Measurements from ENCODE around the gene LCLAT1. TPM values are rescaled to one million over a fixed set of nuclear protein-coding genes. Genes with fewer than 3 reads are reported as not detected.

The LCLAT1 gene
- polyA plus RNA-seq, 1 of the 3 experiments (the other 2 are of a cell fraction) = 6.9 TPM

DNA sequence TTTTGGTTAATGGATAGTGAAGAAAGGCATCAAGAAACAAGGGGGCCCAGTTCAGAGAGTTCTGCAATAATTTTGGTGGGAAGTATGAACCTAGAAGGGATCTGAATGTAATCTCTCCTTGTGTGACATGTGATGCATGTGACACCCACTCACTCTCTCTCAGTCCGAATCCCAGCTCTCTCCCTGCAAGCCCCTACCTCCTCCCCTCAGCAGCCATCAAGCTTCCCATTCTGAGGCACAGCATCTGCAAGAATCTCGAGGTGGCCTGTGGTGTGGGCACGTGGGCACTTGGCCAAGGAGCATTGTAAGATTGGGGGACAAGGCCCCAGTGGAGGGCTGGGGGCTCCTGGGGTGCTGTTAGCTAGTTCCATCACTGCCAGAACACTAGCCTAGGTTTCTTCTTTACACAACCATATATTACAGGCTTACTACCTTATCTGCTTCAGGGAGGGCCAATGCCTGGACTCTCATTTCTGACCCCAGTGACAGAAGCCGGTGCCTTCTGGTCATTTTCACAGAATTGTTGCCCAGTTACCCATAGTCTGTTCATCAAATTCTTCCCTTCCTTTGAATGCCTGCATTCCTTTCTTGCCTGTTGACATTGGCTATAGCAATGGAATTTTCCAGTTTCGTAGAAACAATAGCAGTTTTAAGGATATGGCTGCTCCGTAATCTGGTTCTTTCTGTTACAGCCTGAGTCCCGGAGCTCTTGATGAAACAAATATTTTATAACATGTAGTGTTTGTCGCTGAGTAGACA, 13.3 kb upstream of the LCLAT1 start:
- no peaks in the 10 kb centered on the region for H3K36me3 ChIP-seq (replicated peaks in 1 of 2; ENCODE audit: control insufficient read depth in 1 of 2, insufficient read depth in 2 of 2, low read length in 1 of 2)
- POLR2A ChIA-PET = interaction anchor here (0.6 kb wide), 1 partner anchor 14 kb away, joined by 3 read pairs; the partner anchor contains the start of gene LCLAT1
- CTCF ChIA-PET = interaction anchor here (0.6 to 1.3 kb wide), 3 partner anchors 181 to 278 kb away, joined by 3 to 4 read pairs (median 4); no protein-coding TSS in a partner anchor
- DNase-seq = no peak
- H3K9me3 ChIP-seq = no peaks in the 10 kb centered on the region
- no peak overlapping the region for H3K27ac ChIP-seq (ENCODE audit: low read depth in 2 of 2, low read length in 1 of 2)
- H3K79me2 ChIP-seq (ENCODE audit: insufficient read depth) = no peaks in the 10 kb centered on the region
- no peaks in the 10 kb centered on the region for H3K9me2 ChIP-seq
- 0 out of 2 replicates have a peak overlapping the region, but pooled peaks have one; percentile 7 for H3K4me2 ChIP-seq
- H3K9ac ChIP-seq = no peak overlapping the region
- WGBS (ENCODE audit: low lambda C conversion rate) = 66% methylated on average over 8 of the region's 8 CpGs
- TF ChIP-seq TAF1 (IDR thresholded peaks at IDR 0.05; ENCODE audit: borderline replicate concordance, low read depth, low read length) (no peak), RCOR1 (IDR thresholded peaks at IDR 0.05; ENCODE audit: low read length) (no peak), FOXJ3 (CRISPR knock-in tag; IDR thresholded peaks at IDR 0.05) (no peak), JUND (IDR thresholded peaks at IDR 0.05) (no peak), EZH2phosphoT487 (IDR thresholded peaks at IDR 0.05; ENCODE audit: borderline replicate concordance, low read depth) (no peak), GATA2 (CRISPR knock-in tag; IDR thresholded peaks at IDR 0.05) (no peak), FOXM1 (IDR thresholded peaks at IDR 0.05; ENCODE audit: low read depth) (no peak), MEF2A (IDR thresholded peaks at IDR 0.05; ENCODE audit: borderline replicate concordance, low read depth) (no peak), NFIC (IDR thresholded peaks at IDR 0.05; ENCODE audit: borderline replicate concordance) (no peak), SMC3 (IDR thresholded peaks at IDR 0.05; ENCODE audit: low read depth, low read length) (no peak), RAD21 (IDR thresholded peaks at IDR 0.05; ENCODE audit: low read length) (no peak), NRF1 (IDR thresholded peaks at IDR 0.05; ENCODE audit: low read depth, low read length) (no peak)
- TF ChIP-seq, protein P1, sequence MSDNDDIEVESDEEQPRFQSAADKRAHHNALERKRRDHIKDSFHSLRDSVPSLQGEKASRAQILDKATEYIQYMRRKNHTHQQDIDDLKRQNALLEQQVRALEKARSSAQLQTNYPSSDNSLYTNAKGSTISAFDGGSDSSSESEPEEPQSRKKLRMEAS (IDR thresholded peaks at IDR 0.05; ENCODE audit: low read depth) = no peak
- TF ChIP-seq, protein P2, sequence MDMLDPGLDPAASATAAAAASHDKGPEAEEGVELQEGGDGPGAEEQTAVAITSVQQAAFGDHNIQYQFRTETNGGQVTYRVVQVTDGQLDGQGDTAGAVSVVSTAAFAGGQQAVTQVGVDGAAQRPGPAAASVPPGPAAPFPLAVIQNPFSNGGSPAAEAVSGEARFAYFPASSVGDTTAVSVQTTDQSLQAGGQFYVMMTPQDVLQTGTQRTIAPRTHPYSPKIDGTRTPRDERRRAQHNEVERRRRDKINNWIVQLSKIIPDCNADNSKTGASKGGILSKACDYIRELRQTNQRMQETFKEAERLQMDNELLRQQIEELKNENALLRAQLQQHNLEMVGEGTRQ (IDR thresholded peaks at IDR 0.05; ENCODE audit: borderline replicate concordance, low read depth, low read length) = no peak
- TF ChIP-seq, protein P3, sequence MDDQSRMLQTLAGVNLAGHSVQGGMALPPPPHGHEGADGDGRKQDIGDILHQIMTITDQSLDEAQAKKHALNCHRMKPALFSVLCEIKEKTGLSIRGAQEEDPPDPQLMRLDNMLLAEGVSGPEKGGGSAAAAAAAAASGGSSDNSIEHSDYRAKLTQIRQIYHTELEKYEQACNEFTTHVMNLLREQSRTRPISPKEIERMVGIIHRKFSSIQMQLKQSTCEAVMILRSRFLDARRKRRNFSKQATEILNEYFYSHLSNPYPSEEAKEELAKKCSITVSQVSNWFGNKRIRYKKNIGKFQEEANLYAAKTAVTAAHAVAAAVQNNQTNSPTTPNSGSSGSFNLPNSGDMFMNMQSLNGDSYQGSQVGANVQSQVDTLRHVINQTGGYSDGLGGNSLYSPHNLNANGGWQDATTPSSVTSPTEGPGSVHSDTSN (IDR thresholded peaks at IDR 0.05) = no peak
- no peaks in the 10 kb centered on the region for H3F3A ChIP-seq (replicated peaks; ENCODE audit: insufficient read depth)
- no peaks in the 10 kb centered on the region for H4K20me1 ChIP-seq (ENCODE audit: insufficient read depth)
- H3K4me1 ChIP-seq (ENCODE audit: control insufficient read depth in 1 of 2, insufficient read depth in 2 of 2, low read depth in 1 of 2, low read length in 1 of 2) = no peaks in the 10 kb centered on the region; a peak in 2 of 4 replicates
- no peak overlapping the region for H3K4me3 ChIP-seq (ENCODE audit: low read depth in 2 of 2, low read length in 1 of 2)
- no peaks in the 10 kb centered on the region for H3K27me3 ChIP-seq (ENCODE audit: insufficient read depth)
- H2AFZ ChIP-seq (ENCODE audit: low read depth) = 0 out of 2 replicates have a peak overlapping the region, but pooled peaks have one; percentile 7

DNA sequence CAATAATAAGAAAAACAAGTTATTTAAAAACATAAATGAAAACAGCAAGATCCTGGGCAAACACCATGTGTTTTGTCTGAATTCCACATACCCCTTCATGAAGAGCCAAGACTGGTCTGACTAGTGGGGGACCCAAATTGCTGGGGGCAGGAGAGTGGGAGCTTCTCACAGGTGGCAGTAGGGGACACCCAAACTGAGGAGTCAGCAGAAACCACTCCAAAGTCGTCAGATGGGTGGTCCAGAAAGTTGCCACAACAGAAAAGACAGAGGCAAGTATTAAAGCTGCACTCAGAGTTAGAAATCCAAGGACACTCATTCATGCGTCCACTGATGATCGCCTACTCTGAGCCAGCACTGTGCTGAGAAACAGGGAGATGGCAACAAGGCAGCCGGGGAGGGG, 12.3 kb upstream of the LCLAT1 start:
- ChIA-PET CTCF (no interaction called here), POLR2A (no interaction called here)
- no peaks in the 10 kb centered on the region for H3K9me3 ChIP-seq
- H3F3A ChIP-seq (replicated peaks; ENCODE audit: insufficient read depth) = no peaks in the 10 kb centered on the region
- DNase-seq = no peak
- H3K4me1 ChIP-seq (ENCODE audit: control insufficient read depth in 1 of 2, insufficient read depth in 2 of 2, low read depth in 1 of 2, low read length in 1 of 2) = no peaks in the 10 kb centered on the region; a peak in 1 of 4 replicates
- H3K4me3 ChIP-seq (ENCODE audit: low read depth in 2 of 2, low read length in 1 of 2) = no peak overlapping the region
- no peaks in the 10 kb centered on the region for H3K79me2 ChIP-seq (ENCODE audit: insufficient read depth)
- H3K27me3 ChIP-seq (ENCODE audit: insufficient read depth) = no peaks in the 10 kb centered on the region
- H2AFZ ChIP-seq (ENCODE audit: low read depth) = no peak overlapping the region
- no peaks in the 10 kb centered on the region for H3K9me2 ChIP-seq
- no peak overlapping the region for H3K27ac ChIP-seq (ENCODE audit: low read depth in 2 of 2, low read length in 1 of 2)
- H3K9ac ChIP-seq = no peak overlapping the region
- H3K4me2 ChIP-seq = no peak overlapping the region
- WGBS (ENCODE audit: low lambda C conversion rate) = 81% methylated on average over 4 of the region's 4 CpGs
- H4K20me1 ChIP-seq (ENCODE audit: insufficient read depth) = no peaks in the 10 kb centered on the region
- TF ChIP-seq POLR2AphosphoS5 (IDR thresholded peaks at IDR 0.05; ENCODE audit: low read depth, low read length) (no peak), FOXM1 (IDR thresholded peaks at IDR 0.05; ENCODE audit: low read depth) (no peak), ELF1 (IDR thresholded peaks at IDR 0.05) (no peak), SIN3A (IDR thresholded peaks at IDR 0.05; ENCODE audit: borderline replicate concordance, low read depth, low read length) (no peak), SMC3 (IDR thresholded peaks at IDR 0.05; ENCODE audit: low read depth, low read length) (no peak), YY1 (IDR thresholded peaks at IDR 0.05; ENCODE audit: low read depth) (no peak), RFX5 (IDR thresholded peaks at IDR 0.05; ENCODE audit: low read length) (no peak)
- TF ChIP-seq, protein P3 (IDR thresholded peaks at IDR 0.05) = no peak
- TF ChIP-seq, protein P4, sequence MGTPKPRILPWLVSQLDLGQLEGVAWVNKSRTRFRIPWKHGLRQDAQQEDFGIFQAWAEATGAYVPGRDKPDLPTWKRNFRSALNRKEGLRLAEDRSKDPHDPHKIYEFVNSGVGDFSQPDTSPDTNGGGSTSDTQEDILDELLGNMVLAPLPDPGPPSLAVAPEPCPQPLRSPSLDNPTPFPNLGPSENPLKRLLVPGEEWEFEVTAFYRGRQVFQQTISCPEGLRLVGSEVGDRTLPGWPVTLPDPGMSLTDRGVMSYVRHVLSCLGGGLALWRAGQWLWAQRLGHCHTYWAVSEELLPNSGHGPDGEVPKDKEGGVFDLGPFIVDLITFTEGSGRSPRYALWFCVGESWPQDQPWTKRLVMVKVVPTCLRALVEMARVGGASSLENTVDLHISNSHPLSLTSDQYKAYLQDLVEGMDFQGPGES (IDR thresholded peaks at IDR 0.05; ENCODE audit: low read depth, low read length) = no peak
- no peaks in the 10 kb centered on the region for H3K36me3 ChIP-seq (replicated peaks in 1 of 2; ENCODE audit: control insufficient read depth in 1 of 2, insufficient read depth in 2 of 2, low read length in 1 of 2)
